Measurements from ENCODE around the gene ADSL. TPM values are rescaled to one million over a fixed set of nuclear protein-coding genes. Genes with fewer than 3 reads are reported as not detected.

ADSL gene
- total and polyA plus RNA-seq, 12 donors = 29.3 to 101 (median 53.9) TPM

DNA sequence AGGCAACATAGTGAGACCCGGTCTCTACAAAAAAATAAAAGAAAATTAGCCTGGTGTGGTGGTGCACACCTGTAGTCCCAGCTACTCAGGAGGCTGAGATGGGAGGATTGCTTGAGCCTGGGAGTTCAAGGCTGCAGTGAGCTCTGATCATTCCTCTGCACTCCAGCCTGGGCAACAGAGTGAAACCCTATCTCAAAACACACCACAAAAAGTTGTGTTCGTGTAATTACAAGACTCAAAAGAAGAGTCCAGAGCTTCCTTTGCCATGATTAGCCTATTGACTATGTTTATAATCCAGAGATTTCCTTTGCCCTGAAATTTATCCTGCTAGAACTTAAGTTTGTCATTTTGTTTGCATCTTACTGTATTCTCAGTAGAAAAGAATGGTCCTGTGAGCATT is 45.1 kb downstream of the ADSL start:
- Histone ChIP-seq H3K27me3 (no peaks in the 10 kb centered on the region), H3K4me3 (no peak overlapping the region), H3K27ac (no peak overlapping the region), H3K36me3 (peaks cover 0 to 16% (median 0%) of the 10 kb centered on the region in 9 donors), H3K9me3 (no peaks in the 10 kb centered on the region), H3K4me1 (peaks cover 0 to 16% (median 4%) of the 10 kb centered on the region in 9 donors)
- intact Hi-C loops (cut with DNase I) = no loop called here
- TF ChIP-seq, protein P1, sequence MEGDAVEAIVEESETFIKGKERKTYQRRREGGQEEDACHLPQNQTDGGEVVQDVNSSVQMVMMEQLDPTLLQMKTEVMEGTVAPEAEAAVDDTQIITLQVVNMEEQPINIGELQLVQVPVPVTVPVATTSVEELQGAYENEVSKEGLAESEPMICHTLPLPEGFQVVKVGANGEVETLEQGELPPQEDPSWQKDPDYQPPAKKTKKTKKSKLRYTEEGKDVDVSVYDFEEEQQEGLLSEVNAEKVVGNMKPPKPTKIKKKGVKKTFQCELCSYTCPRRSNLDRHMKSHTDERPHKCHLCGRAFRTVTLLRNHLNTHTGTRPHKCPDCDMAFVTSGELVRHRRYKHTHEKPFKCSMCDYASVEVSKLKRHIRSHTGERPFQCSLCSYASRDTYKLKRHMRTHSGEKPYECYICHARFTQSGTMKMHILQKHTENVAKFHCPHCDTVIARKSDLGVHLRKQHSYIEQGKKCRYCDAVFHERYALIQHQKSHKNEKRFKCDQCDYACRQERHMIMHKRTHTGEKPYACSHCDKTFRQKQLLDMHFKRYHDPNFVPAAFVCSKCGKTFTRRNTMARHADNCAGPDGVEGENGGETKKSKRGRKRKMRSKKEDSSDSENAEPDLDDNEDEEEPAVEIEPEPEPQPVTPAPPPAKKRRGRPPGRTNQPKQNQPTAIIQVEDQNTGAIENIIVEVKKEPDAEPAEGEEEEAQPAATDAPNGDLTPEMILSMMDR (IDR thresholded peaks at IDR 0.05) = no peak
- WGBS, 2 donors = 88 to 92% methylated on average over 2 of the region's 2 CpGs
- ATAC-seq = no peak
- DNase-seq = no peak

DNA sequence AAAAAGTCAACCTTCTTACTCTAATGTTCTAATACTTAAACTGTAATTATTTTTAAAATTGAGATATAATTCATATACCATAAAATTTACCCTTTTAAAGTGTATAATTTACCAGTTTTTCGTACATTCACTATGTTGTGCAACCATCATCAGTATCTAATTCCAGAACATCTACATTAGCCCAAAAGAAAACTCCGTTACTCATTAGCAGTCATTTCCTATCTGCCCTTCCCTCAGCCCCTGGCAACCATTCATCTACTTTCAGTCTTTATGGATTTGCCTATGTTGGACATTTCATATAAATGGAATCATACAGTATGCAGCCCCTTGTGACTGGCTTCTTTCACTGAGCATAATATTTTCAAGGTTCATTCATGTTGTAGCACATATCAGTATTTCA is 46.3 kb downstream of the ADSL start:
- no peak for DNase-seq
- TF ChIP-seq, protein P1 (IDR thresholded peaks at IDR 0.05) = no peak
- Histone ChIP-seq H3K36me3 (peaks cover 0 to 16% (median 0%) of the 10 kb centered on the region in 9 donors), H3K9me3 (no peaks in the 10 kb centered on the region), H3K4me1 (peaks cover 0 to 22% (median 16%) of the 10 kb centered on the region in 9 donors), H3K27me3 (no peaks in the 10 kb centered on the region), H3K4me3 (no peak overlapping the region), H3K27ac (no peak overlapping the region)
- intact Hi-C loops (cut with DNase I) = no loop called here
- WGBS, 2 donors = 78 to 80% methylated on average over 2 of the region's 2 CpGs
- no peak for ATAC-seq

DNA sequence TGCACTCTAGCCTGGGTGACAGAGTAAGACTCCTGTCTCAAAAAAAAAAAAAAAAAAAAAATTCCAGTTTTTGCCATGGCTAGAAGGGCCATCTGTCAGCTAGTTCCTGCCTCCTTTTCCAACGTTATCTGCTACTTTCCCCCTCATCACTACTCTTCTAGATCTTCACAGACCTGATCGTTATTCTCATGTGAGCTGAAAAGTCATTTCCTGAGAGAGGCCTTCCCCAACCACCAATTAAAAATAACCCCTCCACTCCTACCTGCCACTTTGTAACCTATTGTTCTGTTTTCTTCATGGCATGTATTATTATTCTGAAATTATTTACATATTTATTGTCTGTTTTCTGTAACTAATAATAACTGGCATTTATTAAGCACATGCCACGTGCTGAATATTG is 48.3 kb downstream of the ADSL start:
- DNase-seq (no peak), ATAC-seq (no peak)
- no peak overlapping the region for H3K4me3 ChIP-seq
- H3K27me3 ChIP-seq = no peaks in the 10 kb centered on the region
- H3K27ac ChIP-seq = no peak overlapping the region
- H3K9me3 ChIP-seq = no peaks in the 10 kb centered on the region
- TF ChIP-seq, protein P1 (IDR thresholded peaks at IDR 0.05) = no peak
- intact Hi-C loops (cut with DNase I) = no loop called here
- H3K36me3 ChIP-seq = peaks cover 0 to 16% (median 0%) of the 10 kb centered on the region in 9 donors
- WGBS, 2 donors = 76 to 79% methylated on average over 3 of the region's 3 CpGs
- H3K4me1 ChIP-seq = peaks cover 0 to 30% (median 27%) of the 10 kb centered on the region in 9 donors

DNA sequence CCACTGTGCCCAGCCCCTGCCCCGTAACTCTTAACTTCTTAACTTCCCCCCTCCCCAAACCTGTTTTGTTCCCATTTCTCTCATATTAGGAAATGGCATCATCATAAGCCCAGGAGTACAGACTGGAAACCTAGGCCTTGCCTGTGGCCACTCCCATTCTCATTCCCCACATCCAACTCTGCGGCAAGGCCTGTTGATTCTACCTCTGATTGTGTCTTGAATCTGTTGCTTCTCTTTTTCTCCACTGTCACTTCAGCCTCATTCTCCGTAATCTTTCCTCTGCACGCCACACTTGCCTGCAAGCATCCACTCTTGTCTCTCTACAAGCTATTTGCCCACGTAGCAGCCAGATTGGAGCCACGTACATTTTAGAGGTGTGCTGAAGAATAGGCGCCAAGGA is 49.3 kb downstream of the ADSL start:
- intact Hi-C loops (cut with DNase I) = no loop called here
- Histone ChIP-seq H3K27me3 (no peaks in the 10 kb centered on the region), H3K27ac (peak overlapping the region in 2 of 10 donors; percentile 40 to 74), H3K9me3 (no peaks in the 10 kb centered on the region), H3K4me3 (no peak overlapping the region), H3K36me3 (peaks cover 0 to 18% (median 0%) of the 10 kb centered on the region in 9 donors), H3K4me1 (peaks cover 0 to 40% (median 30%) of the 10 kb centered on the region in 9 donors)
- DNase-seq (no peak), ATAC-seq (no peak)
- TF ChIP-seq, protein P1 (IDR thresholded peaks at IDR 0.05) = no peak
- 88 to 98% methylated on average over 7 of the region's 7 CpGs for WGBS, 2 donors

Measured in heart right ventricle (tissue), 16 donors.